ENCODE results near the gene RNF125. TPM values are rescaled to one million over a fixed set of nuclear protein-coding genes. Genes with fewer than 3 reads are reported as not detected.
A peak's percentile ranks its signal among the peaks of the same experiment; 100 is the strongest.

The RNF125 gene
- total and polyA plus RNA-seq, 9 of the 15 experiments (the other 6 are each of a cell fraction or from before 2014, with no cell fraction given) = 0.01 to 0.29 (median 0.07) TPM; not detected in 1

DNA sequence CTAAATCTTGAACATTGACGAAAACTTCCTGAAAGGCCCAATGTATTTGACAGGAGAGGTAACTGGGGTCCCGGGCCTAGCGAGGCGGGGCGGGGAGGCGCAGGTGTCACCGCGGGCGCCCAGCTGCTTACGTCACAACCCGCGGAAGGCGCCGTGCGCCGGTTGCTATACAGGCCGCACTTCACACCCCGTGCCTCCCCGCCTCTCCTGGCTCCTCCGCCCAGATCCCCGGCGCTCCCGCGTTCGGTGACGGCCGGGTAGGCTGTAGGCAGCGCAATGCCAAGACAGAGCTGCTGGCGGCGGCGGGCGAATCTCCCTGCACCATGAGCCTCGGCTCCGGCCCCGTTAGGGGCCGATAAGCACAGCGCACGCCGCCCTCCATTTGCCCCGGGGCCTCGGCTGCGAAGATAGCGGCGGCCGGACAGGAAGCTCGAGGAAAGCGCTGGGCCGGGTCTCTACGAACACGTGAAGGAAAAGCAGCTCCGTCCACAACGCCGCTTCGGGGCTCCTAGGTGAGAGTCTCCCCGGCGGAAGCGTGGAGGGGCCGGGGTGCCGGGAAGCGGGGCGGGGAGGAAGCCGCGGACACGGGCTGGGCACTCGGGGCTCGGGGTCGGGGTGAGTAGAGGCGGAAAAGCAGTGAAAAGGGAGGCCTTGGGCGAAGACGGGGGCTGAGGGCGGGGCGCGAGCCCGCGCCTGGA lies 73.2 kb downstream of the RNF125 start, which contains the start of gene RNF138 (continued):
- TF ChIP-seq STAG1 (CRISPR knock-in tag; IDR thresholded peaks at IDR 0.05; ENCODE audit: borderline replicate concordance) = no peak
- no peak for TF ChIP-seq CEBPB (tag; IDR thresholded peaks at IDR 0.05)
- TF ChIP-seq ZBTB8A (IDR thresholded peaks at IDR 0.05; ENCODE audit: partially characterized antibody) = no peak
- TF ChIP-seq, protein P1, sequence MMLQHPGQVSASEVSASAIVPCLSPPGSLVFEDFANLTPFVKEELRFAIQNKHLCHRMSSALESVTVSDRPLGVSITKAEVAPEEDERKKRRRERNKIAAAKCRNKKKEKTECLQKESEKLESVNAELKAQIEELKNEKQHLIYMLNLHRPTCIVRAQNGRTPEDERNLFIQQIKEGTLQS (IDR thresholded peaks at IDR 0.05) = peak; percentile 71
- TF ChIP-seq, protein P1 (CRISPR knock-in tag; conservative IDR thresholded peaks at IDR 0.05) = no peak; the same call in 1 of the 2 replicates
- TF ChIP-seq, protein P2, sequence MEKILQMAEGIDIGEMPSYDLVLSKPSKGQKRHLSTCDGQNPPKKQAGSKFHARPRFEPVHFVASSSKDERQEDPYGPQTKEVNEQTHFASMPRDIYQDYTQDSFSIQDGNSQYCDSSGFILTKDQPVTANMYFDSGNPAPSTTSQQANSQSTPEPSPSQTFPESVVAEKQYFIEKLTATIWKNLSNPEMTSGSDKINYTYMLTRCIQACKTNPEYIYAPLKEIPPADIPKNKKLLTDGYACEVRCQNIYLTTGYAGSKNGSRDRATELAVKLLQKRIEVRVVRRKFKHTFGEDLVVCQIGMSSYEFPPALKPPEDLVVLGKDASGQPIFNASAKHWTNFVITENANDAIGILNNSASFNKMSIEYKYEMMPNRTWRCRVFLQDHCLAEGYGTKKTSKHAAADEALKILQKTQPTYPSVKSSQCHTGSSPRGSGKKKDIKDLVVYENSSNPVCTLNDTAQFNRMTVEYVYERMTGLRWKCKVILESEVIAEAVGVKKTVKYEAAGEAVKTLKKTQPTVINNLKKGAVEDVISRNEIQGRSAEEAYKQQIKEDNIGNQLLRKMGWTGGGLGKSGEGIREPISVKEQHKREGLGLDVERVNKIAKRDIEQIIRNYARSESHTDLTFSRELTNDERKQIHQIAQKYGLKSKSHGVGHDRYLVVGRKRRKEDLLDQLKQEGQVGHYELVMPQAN (IDR thresholded peaks at IDR 0.05; ENCODE audit: borderline replicate concordance) = peak; percentile 75; the same call in 1 of the 2 replicates
- no peak for TF ChIP-seq ZNF445 (CRISPR knock-in tag; IDR thresholded peaks at IDR 0.05; ENCODE audit: low read depth)
- TF ChIP-seq, protein P3, sequence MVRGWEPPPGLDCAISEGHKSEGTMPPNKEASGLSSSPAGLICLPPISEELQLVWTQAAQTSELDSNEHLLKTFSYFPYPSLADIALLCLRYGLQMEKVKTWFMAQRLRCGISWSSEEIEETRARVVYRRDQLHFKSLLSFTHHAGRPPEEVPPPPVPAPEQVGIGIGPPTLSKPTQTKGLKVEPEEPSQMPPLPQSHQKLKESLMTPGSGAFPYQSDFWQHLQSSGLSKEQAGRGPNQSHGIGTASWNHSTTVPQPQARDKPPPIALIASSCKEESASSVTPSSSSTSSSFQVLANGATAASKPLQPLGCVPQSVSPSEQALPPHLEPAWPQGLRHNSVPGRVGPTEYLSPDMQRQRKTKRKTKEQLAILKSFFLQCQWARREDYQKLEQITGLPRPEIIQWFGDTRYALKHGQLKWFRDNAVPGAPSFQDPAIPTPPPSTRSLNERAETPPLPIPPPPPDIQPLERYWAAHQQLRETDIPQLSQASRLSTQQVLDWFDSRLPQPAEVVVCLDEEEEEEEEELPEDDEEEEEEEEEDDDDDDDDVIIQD (CRISPR knock-in tag; IDR thresholded peaks at IDR 0.05) = no peak
- TF ChIP-seq MBD2 (IDR thresholded peaks at IDR 0.05; ENCODE audit: borderline replicate concordance, low read depth) = no peak
- TF ChIP-seq, protein P4, sequence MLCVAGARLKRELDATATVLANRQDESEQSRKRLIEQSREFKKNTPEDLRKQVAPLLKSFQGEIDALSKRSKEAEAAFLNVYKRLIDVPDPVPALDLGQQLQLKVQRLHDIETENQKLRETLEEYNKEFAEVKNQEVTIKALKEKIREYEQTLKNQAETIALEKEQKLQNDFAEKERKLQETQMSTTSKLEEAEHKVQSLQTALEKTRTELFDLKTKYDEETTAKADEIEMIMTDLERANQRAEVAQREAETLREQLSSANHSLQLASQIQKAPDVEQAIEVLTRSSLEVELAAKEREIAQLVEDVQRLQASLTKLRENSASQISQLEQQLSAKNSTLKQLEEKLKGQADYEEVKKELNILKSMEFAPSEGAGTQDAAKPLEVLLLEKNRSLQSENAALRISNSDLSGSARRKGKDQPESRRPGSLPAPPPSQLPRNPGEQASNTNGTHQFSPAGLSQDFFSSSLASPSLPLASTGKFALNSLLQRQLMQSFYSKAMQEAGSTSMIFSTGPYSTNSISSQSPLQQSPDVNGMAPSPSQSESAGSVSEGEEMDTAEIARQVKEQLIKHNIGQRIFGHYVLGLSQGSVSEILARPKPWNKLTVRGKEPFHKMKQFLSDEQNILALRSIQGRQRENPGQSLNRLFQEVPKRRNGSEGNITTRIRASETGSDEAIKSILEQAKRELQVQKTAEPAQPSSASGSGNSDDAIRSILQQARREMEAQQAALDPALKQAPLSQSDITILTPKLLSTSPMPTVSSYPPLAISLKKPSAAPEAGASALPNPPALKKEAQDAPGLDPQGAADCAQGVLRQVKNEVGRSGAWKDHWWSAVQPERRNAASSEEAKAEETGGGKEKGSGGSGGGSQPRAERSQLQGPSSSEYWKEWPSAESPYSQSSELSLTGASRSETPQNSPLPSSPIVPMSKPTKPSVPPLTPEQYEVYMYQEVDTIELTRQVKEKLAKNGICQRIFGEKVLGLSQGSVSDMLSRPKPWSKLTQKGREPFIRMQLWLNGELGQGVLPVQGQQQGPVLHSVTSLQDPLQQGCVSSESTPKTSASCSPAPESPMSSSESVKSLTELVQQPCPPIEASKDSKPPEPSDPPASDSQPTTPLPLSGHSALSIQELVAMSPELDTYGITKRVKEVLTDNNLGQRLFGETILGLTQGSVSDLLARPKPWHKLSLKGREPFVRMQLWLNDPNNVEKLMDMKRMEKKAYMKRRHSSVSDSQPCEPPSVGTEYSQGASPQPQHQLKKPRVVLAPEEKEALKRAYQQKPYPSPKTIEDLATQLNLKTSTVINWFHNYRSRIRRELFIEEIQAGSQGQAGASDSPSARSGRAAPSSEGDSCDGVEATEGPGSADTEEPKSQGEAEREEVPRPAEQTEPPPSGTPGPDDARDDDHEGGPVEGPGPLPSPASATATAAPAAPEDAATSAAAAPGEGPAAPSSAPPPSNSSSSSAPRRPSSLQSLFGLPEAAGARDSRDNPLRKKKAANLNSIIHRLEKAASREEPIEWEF (CRISPR knock-in tag; IDR thresholded peaks at IDR 0.05) = no peak
- TF ChIP-seq LEF1 (IDR thresholded peaks at IDR 0.05) = no peak
- TF ChIP-seq, protein P5, sequence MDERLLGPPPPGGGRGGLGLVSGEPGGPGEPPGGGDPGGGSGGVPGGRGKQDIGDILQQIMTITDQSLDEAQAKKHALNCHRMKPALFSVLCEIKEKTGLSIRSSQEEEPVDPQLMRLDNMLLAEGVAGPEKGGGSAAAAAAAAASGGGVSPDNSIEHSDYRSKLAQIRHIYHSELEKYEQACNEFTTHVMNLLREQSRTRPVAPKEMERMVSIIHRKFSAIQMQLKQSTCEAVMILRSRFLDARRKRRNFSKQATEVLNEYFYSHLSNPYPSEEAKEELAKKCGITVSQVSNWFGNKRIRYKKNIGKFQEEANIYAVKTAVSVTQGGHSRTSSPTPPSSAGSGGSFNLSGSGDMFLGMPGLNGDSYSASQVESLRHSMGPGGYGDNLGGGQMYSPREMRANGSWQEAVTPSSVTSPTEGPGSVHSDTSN (CRISPR knock-in tag; IDR thresholded peaks at IDR 0.05; ENCODE audit: low read depth) = no peak
- TF ChIP-seq, protein P5 (tag; conservative IDR thresholded peaks at IDR 0.05; ENCODE audit: low read depth) = no peak
